NK-92 (cell line): ENCODE results near the gene IQCM.

Source experiments
- DNase-seq: peaks from one replicate; lab custom pipeline; 2025; ENCODE audit not compliant: unreplicated experiment; lab: John Stamatoyannopoulos, UW

Gene IQCM

DNA sequence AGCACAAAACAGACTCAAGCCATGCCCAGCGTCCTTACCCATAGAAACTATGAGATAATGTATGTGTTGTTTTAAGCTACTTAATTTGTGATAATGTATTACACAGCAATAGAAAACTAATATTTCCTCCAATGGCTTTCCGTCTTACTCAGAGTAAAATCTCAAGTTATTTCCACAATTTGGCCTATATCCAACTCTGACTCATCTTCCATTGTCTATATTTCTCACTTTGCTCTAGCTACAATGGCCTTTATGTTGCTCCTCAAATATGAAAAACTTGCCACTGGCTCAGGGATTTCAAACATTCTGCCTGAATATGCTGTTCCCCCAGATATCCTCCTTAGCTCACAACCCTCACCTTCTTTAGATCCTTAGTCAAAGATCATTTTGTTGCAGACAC is 31.6 kb downstream of the IQCM start:
- DNase-seq, result no peak

DNA sequence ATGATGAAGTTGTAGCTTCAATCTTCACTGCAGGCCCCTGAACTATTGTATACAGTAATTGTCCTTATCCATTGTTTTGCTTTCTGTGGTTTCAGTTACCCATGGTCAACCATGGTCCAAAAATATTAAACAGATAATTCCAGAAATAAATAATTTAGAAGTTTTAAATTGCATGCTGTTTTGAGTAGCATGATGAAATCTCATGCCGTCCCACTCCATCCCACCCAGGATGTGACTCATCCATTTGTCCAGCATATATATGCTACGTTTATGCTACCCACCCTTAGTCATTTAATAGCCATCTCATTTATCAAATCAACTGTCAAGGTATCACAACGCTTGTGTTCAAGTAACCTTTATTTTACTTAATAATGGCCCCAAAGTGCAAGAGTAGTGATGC is 34.5 kb downstream of the IQCM start:
- no peak for DNase-seq

DNA sequence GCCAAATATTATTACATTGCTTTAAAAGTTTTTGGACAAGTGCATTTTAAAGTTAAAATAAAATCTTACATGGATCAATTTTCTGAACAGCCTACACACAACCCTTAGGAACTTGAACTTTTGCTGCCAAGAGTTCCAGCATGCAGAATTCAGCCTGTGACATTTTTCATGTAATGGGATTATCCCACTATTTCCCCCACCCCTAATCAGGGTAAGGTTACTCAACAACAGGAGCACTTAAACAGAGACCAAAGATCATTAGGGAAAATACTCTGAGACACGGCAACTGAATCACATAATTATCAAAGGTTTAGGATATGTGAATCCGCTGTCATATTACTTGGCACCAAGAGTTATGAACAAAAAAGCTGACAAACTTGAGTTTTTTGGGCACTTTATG is 47.2 kb downstream of the IQCM start:
- no peak for DNase-seq

DNA sequence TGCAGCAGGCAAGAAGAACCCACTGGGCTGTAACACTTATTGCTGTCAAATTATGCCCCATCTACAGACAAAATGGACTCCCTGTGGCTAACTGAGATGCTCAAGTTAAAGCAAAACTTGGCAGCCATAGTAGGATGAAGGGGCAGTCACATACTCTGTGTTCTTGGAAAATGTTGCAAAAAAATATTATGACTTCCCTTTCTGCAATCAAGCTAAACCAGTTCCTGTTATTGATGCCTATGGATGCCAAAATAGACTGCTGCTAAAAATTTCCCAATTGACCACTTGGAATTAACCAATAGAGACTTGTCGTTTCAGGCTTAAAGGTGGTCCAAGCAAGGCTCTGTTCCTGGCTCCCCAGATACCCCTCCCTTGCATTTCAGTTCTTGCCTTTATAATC is 49.5 kb downstream of the IQCM start:
- DNase-seq, result no peak

DNA sequence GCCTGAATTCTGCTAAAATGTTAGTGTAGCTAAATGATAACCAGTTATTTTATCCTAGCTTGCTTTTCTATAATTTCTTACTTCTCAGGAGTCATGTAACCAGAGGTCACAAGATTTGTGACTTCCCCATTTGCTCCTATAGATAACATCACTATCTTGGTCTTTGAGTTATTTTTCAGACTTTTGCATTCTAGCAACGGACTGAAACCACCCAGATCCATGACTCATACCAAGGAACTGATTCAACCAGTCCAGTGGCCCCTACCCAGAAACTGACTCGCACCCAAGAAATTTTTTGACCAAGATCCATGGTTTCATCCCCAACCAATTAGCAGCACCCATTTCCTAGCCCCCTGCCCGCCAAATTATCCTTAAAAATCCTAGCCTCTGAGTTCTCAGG is 50.0 kb downstream of the IQCM start:
- no peak for DNase-seq

DNA sequence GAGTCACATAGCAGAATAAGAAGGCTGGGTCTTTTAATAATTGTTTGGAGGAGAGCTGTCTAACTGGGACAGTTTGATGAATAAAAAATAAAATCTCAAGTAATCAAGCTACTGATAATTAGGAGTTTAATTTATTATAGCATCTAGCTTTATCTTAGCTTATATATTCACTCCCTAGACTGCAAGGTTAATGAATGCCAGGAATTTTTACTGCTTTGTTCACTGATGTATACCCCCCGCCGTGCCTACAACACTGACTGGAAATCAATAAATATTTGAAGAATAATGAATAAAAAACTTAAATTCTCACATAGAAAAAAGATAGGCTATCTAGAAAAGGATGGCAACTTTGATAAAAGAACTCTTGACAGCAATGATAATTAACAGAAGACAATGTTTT is 59.7 kb downstream of the IQCM start:
- no peak for DNase-seq

DNA sequence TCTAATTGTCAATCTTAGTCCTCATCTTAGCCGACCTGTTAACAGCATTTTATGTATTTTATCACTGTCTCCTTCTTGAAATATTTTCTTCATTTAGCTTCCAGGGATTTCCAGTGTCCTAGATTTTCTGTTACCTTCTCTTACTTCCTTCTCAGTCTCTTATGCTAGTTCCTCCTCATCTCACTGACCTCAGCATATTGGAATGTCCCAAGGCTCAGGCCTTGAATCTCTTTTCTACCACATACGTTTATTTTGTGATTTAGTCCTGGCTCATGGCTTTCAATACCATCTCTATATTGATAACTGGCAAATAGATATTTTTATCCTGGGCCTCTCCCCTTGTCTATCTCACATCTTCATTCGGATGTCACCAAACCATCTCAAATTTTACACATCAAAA is 61.1 kb downstream of the IQCM start:
- no peak for DNase-seq

DNA sequence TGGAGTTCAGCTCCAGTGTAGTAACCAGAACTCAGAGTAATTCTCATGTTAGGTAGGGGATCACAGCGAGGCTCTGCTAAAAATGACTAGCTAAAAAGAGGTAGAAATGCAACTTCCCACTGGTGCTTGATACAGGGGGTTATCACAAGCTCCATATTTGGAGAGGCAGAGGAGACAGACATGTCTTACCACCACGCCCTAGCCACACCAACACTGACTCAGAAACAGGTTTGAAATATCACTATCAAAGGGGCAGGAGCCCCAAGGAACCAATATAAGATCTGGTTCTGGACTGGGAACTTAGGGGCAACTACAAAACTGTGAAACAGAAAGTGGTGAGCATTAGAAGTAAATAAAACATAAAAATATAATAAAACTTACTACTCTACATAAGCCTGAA is 62.9 kb downstream of the IQCM start:
- no peak for DNase-seq

DNA sequence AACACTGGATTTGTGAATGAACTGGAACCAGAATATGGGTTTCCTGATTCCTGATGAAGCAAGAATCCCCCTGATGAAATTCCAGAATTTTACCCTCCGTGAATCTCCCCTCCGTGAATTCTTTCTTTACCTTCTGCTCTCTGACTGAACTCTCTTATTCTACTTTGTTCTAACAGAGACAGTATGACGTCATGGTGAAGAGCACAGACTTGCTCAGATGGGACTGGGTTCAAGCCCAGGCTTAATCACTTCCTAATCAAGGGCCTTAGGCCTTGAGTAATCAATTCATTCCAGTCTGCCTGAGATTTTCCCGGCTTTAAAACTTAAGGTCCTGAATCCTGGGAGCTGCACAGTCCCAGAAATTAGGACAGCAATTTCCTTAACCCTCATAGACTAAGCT is 64.5 kb downstream of the IQCM start:
- DNase-seq, result no peak

DNA sequence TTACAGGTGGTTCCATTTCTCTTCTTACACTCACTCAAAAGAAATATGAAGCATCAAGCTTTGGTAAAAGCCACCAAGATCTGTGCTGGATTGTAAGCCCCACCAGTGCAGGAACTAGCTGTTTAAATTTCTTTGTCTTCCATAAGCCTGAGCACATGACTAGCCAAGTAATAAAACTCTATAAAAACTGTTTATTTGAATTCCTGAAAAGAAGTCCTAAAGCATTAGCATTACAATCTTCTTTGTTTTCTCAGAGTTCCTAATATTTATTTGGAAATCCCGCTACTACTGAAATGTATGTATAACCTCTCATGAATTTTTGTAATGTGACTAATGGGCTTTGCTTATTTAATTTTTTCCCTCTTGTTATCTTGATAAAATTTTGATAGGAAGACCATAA is 65.9 kb downstream of the IQCM start:
- no peak for DNase-seq

DNA sequence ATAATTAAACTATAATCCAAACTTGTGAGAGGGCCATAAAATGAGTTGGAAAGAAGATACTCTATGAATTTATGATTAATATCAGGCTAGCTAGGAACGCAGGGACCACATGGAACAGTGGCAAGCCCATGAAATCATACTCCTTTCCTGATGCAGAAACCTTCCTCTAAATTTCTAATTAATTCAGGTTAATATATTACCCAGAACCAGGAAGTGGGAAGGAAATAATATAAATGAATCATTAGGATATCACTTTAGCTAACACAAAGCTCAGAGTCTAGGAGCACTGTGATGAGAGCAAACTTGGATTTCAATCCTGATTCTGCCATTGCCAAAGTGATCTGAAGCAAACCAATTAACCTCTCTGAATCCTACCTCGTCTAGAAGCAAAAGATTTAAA is 68.0 kb downstream of the IQCM start:
- no peak for DNase-seq

DNA sequence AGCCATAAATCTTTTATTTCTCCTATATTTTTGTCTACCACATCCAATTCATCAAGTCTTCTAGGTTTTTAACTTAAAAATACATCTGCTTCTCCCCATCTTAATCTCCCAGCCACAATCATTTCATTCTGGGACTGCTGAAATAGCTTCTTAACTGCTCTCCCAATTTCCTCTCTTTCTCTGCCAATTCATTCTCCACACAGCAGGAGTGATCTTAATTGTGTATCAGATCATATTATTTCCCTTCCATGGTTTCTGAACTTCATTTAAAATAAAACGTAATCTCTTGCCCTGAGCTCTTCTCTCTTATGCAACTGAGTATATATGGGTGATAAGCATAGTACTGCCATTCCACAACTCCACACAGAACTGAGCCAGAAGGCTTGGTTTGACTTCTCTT is 69.4 kb downstream of the IQCM start:
- DNase-seq, result no peak

DNA sequence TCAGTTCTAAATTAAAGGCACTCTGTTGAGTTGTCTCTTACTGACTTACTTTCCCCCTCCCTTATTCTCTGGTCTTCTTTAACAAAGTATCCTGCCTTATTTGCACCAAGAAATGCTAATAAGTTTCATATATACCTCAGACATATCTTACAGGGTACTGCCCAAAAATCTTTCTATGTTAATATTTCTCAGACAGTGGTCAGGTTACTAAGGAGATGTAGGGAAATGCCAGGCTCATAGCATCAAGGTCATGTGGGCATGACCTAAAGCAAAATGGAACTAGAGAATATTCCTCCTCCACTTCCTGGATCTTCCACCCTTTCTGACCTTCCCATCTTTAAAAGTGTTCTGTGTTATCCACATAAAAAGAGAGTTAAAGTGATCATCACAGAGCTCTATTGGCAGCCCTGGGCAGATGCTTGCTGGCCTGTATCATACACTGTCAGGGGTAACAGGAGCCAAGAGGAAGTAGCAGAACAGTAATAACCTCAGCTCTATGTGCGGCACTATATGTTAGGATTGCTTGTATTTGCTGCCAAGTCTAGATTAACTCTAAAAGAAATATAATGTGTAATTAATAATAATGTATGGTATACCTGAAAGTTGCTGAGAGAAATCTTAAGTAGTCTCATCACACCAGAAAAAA is 74.3 kb downstream of the IQCM start:
- no peak for DNase-seq

DNA sequence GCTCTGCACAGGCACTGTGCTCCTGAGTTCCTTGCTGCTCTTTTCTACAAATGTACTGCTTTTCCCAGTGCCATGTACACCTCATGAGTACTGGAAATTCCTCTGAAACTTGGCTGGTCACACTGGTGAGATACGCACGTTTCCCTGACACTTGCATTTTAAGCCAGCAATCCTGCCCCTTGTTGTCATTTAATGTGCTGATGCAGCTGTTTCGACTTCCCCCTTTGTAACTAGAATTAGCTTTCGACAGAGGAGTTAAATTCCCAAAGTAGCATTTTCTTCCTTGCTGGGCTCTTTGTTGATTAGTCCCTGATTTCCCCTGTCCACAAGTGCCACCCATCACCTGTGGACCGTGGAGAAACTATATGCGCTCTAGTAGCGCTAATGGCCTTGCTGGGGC is 77.5 kb downstream of the IQCM start:
- no peak for DNase-seq

DNA sequence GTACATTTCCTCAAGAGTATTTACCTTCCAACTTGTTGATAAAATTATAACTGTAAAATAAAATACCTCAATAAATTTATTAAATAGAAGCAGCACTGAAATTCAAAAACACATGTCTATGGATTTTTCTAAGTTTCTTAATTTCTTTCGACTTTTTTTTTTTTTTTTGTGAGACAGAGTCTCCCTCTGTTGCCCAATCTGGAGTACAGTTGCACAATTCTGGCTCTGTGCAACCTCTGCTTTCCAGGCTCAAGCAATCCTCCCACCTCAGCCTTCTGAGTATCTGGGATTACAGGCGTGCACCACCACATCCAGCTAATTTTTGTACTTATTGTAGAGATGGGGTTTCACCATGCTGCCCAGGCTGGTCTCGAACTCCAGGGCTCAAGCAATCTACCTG is 79.8 kb downstream of the IQCM start:
- DNase-seq, result no peak

DNA sequence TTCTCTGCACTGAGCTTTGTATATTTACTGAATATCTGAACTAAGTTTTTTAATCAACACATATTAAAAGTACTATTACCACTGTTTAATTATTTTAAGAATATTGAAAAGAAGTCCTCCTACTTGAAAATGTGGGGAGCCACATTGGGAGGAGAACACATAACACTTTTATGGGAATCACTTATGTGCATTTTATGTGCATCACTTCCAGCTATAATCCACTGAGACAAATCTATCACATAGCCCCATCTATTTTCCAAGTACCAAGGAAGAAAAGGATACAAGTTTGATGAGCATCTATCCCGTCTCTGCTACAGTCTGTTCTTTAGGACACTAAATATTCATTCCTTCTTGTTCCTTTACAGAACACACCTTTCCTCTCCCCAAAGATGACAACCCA is 87.2 kb downstream of the IQCM start:
- no peak for DNase-seq

DNA sequence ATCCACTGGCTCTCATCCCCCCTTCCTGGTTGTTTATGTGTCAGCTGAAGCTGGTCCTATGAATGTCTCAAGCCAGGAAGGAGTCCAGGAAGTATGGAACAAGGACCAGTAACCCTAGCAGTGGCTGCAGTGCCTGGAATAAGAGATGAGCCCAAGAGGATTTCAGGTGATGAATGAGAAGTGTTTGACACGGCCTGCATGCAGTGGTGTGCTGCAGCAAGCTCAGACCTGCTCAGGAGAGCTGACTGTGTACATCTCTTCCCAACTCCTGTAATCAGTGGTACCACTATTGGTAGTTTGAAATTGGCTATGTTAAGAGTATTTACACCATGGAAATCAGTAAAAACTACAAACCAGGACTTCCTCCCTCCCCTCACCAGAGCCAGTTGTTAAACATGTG is 88.0 kb downstream of the IQCM start:
- no peak for DNase-seq

DNA sequence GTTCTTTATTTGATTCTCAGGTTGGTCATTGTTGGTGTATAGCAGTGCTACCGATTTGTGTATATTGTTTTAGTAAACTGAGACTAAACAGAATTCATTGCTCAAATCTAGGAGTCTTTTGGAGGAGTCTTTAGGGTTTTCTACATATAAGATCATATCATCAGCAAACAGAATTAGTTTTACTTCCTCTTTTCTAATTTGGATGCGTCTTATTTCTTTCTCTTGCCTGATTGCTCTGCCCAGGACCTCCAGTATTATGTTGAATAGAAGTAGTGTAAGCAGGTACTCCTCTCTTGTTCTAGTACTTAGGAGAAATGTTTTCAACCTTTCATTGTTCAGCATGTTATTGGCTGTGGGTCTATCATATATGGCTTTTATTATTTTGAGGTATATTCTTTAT is 92.6 kb downstream of the IQCM start:
- no peak for DNase-seq

DNA sequence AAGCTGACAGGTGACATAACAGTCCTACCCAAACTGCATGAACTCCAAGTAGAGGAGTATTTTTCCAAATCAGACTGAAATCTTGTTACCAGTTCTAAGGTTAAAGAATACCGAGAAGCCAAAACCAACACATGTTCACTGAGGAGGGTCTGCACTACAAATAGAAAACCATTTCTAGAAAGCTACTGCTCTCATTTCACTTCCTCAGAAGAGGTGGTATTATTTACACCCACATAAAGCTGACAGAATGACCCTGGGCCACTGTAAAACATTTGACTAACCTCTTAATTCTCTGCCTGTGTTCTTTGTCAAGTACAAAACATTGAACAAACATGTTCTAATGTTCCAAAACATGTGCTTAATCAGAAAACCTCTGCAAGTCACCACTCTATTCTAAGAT is 95.8 kb downstream of the IQCM start:
- no peak for DNase-seq

DNA sequence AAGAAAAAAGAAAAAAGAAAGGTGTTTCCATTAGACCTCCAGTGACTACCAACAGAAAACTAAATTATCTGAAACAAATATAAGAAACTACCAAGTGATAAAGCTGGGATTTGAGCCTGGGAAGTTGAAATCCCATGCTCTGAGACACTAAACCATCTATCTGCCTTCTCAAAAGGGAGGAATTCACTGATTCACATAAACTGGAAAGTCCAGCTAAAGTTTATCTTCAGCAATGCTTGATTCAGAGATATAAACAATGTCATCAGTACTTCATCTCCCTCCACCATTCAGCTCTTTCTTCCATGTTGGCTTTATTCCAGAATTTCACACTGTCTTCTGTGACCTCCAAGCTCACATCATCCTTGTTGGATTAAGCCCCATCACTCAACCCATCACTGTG is 96.3 kb downstream of the IQCM start:
- no peak for DNase-seq

DNA sequence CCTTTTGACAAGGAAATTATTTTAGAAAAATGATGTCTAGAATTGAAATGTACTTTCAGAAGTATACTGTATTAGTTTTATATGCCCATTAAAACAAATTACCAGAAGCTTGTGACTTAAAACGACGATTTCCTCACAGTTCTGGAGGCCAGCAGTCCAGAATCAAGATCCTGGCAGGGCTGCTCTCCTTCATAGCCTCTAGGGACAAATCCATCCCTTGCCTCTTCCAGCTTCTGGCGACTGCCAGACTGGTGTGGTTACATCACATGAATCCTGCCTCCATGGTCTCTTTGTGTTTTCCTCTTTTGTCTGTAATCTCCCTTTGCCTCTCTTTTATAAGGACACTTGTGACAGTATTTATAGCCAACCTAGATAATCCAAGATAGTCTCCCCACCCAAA is 97.1 kb downstream of the IQCM start:
- DNase-seq, result no peak

DNA sequence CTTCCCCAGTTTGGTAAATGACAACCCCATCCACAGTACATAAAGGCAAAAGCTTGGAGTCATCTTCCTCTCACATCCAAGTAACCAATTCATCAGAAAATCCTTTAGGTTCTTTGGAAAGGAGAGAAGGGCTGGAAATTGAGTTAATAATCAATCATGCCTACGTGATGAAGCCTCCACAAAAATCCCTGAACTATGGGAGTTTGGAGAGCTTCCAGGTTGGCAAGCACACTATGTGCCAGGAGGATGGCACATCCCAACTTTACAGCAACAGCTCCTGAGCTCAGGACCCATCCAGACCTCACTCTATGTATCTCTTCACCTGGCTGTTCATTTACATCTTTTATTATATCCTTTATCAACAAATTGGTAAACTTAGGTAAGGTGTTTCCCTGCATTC is 98.9 kb downstream of the IQCM start:
- DNase-seq, result no peak

DNA sequence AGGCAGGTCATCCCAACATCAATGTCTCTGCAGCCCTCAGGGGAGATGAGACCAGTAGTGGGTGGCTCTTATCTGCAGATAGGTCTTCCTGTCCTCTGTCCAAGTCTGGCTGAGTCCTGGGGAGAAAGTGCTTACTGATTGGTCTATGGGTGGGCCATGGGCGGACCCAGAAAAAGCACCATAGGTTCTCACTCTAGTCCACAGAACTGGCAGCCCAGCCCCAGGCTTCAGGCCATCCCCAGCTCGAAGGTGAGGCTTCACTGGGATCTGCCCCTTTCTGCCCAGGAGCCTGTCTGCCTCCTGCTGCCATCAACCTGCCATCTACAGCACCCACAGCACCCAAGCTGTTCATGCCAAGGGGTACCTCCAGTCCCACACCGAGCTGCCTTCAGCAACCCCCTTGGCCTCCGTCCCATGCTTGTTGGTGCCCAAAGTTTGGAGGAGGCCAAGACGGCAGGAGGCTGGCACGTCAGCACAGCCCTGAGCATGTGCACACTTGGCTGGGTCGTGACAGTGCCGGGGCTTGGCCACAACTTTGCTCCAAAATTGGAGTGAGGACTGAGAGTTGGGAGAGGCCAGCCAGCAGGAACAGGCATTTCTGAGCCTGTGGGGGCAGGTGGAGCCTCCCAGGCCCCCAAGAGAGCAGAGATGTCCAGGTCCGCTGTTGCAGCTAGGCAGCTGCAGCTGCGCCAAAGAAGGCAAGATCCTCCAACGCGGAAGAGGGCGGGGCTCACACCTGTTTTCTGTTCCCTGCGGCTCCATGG is 99.6 kb downstream of the IQCM start:
- DNase-seq, result no peak
